Epithelial cell of proximal tubule (primary cell): ENCODE data around the gene AFTPH. TPM values are rescaled to one million over a fixed set of nuclear protein-coding genes. Genes with fewer than 3 reads are reported as not detected.
"Not testable (repeated sequence)": the region's sequence is repeated elsewhere in the genome, so short reads cannot be mapped to it uniquely, and the experiment has no call there.

Experiments used
- DNase-seq: peaks from one replicate; pipeline ENCODE4 v3.0.0-alpha.2; 2011; ENCODE audit warnings: low read depth
- H3K4me3 ChIP-seq: 2 replicates; pipeline ENCODE4 v1.5.1; 2011; ENCODE audit warnings: low read depth, mild to moderate bottlenecking, low read length
- CTCF ChIP-seq: conservative IDR thresholded peaks from 2 replicates; pipeline ENCODE4 v1.5.1; 2012; ENCODE audit warnings: low read depth, mild to moderate bottlenecking, low read length
- total RNA-seq: library from RNA; depleted of rRNA; stranded (reverse); fragments of >200 nt; gene quantifications from 2 replicates; pipeline ENCODE4 v1.2.3, GENCODE V29; 2015

The AFTPH gene
- total RNA-seq, 1 donor from 2014 or later, result 12.1 TPM

DNA sequence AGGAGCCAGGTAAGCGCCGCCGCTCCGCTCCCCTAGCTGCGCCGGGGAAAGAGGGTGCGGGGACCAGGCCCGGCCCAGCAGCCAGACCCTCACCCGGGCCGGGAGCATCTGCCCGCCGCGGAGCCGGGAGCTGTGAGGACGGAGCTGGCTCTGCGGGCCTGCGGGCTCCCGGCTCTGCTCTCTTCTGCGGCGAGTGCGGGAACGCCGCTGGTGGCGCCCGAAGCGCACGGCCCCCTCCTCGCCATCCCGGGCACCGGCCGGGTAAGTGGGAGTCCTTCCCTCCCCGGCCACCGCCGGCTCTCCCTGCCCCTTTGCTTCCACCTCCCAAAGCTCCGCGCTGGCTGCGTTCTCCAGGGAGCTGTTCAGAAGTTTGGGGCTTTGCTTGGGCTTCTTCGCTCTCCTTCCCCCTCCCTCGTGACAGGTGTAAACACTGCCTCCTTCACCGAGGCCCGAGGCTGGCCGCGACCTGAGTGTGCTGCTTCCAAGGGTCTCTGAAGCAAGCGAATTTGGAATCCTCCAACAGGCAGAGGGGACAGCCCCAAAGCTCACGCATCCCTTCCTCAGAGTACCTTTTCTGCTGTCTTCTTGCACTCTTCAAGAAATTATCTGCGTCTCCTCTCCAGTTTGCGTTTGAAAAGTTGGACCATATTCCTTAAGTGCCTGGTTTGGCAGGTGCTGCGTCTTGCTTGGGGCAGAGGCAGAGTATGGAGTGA is 632 bp downstream of the AFTPH start:
- TF ChIP-seq CTCF, result no peak
- no peak for DNase-seq
- H3K4me3 ChIP-seq, result peak overlapping the region; percentile 95

GRCh38 chr2:64525317-64525613 is 1.1 kb downstream of the AFTPH start:
- DNase-seq, result no peak
- no peak for TF ChIP-seq CTCF
- H3K4me3 ChIP-seq, result peak overlapping the region; percentile 95

DNA sequence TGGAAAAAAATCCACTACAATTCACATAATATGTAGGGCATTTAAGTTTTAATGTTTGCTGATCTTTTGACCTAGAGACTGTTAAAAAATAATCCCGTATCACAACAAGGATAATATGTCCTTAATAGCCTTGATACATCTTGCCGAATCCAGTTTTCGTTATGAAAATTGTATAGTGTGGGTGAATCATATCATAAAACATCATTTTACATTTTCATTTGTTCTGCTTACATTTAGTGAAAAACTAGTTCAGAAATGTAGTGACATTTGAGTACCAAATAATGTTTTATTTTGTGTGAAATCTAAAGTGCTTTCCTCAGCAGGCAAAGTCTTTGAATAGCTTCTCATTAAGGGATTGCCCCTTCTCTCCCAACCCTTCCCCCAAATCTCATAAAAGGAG is 1.9 kb downstream of the AFTPH start:
- H3K4me3 ChIP-seq, result peak overlapping the region; percentile 95
- no peak for TF ChIP-seq CTCF

DNA sequence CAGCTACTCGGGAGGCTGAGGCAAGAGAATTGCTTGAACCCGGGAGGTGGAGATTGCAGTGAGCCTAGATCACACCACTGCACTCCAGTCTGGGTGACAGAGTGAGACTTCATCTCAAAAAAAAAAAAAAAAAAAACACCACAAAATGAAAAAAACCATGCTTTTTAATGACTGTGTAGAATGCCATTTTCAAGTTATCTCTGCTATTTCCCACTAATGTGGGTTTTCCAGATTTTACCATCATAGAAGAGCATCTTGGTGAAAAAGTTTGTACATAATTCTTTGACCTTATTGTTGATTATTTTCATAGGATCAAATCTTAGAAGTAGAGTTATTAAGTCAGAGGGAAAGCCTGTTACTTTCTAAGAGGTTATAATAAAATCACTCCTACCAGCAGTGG is 6.8 kb downstream of the AFTPH start:
- H3K4me3 ChIP-seq, DNase-seq: not testable (repeated sequence)

More for the DNA sequence above, 1.9 kb downstream of the AFTPH start:
- DNase-seq, result no peak

DNA sequence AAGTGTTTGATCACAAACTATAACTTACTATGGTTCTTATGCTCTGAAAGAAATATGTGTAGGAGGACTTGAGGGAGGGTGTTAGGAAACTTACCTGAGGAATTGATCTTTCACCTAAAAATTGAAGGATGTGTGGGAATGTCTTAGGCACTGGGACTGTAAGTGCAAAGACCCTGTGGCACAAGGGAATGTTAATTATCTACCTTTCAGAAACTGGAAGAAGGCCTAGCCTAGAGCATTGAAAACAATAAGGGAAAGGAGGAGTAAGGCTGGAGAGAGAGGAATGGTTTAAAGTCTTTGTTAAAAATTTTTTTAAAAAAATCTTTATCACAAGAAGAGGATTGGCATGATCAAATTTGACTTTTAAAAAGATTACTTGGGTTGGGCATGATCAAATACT is 7.9 kb downstream of the AFTPH start:
- no peak overlapping the region for H3K4me3 ChIP-seq
- TF ChIP-seq CTCF, result no peak
- DNase-seq, result no peak

GRCh38 chr2:64533882-64534281 is 9.8 kb downstream of the AFTPH start:
- TF ChIP-seq CTCF, result no peak

DNA sequence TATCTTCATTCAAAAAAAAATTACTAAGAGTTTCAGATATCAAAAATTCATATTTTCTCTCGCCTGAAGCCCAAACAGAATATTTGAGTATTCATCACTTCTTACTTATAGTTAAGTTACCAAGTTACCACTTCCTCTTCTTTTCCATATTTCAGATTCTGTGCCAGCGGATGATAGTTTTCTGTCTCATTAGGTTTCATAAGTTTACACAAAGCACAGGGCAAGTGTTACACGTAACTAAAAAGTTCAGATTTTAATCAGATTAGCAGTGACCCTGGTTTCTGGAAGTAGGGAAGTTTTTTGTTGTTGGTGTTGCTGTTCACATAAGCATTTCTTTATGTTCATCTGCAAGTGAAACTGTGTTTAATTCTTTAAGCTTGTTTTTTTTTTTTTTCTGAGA is 10.2 kb downstream of the AFTPH start:
- TF ChIP-seq CTCF, result no peak
- no peak overlapping the region for H3K4me3 ChIP-seq
- no peak for DNase-seq

More at GRCh38 chr2:64533882-64534281, 9.8 kb downstream of the AFTPH start:
- no peak for DNase-seq
- H3K4me3 ChIP-seq, result no peak overlapping the region
